HL-60/S4 treated with phorbol 12-myristate 13-acetate at 8.2 ng/mL for 4 days and 3 days (cell line): ENCODE data around the gene UNC5A.

Experiments used
- in situ Hi-C: fragments of 300-500 bp; cut with MboI; formaldehyde crosslinking; loops from 2 replicates; pipeline ENCODE4 v1.15.0; 2022; ENCODE audit warnings: low sequenced_read_pairs

UNC5A gene

GRCh38 chr5:176781638-176782570, 28.5 kb upstream of the UNC5A start:
- in situ Hi-C loops: no loop called here

GRCh38 chr5:176784218-176785165, 25.9 kb upstream of the UNC5A start:
- in situ Hi-C loops: no loop called here

GRCh38 chr5:176785184-176786145, 24.9 kb upstream of the UNC5A start:
- in situ Hi-C loops: no loop called here

GRCh38 chr5:176787676-176788075, 22.7 kb upstream of the UNC5A start:
- in situ Hi-C loops: no loop called here

- in situ Hi-C loops: no loop called here
Measured at GRCh38 chr5:176788091-176788490, 22.3 kb upstream of the UNC5A start.

DNA sequence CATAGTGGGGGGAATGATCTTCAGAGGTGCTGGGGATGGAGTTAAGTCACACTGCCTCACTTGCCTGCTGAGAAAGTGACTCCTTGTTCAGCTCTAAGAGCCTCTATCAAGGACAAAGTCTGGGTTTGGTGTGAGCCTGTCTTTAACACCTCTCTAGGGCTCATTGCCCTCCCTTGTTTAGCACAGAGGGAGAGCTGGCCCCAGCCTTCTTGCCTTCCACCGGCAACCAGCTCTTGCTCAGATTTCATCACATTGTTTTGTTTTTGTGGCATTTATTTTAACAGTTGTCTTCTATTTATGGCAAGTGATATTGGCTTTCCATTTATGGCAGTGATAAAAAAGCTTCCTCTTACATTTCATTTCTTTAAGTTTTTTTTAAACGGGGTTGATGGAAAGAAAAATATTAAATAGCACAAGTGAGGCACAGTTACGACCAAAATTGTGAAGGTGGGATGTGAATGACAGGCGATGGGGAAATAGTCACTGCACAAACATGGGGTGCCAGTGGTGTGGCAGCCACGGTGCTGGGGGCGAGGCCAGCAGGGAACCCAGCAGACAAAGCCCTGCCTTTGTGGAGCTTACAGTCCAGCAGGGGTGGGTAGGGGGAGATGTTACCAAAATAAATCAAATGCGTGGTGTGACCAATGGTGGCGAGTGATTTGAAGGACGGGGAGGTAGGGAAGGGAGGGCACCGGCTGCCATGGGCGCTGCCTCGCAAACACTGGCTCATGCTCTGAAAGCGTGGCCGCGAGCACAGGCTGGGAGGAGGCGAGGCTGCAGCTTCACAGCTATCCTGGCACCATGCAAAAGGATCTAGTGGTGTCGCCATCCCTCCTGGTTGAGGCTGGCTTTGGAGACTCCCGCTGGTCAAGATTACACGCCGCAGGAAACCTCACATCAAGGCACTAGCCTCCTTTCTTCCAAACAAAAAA, 21.2 kb upstream of the UNC5A start:
- in situ Hi-C loops: no loop called here

DNA sequence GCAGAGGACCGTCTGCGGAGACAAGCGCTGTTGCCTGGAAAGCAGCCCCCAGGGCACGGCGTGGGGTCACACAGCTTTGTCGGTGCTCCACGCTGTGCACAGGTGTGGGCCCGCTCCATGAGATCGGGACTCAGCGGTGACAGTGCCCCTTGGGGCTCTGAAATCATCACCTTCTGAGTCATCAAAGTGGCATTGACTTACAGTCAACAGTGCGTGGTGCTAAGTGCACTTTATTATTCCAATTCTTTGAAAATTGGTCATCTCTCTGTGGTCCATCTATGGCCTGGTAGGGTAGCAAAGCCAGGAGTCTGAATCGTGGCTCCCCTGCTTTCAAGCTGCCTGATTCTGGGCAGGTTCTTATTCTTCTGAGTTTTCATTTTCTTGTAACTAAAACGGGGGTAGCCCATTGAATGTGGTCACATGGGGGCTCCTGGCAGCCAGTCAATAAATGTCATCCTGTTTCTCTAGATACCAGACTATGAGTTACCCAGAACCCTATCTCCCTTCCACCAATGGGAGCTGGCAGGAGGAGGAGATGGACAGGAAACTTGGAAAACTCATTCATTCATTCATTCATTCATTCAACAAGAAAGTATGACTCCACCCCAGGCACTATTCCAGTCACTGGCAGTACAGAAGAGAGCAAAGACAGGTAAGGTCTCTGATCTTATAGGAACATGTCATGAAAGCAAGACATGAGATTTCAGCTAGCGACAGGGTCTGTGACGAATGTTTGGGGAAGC, 20.3 kb upstream of the UNC5A start:
- in situ Hi-C loops: no loop called here

- in situ Hi-C loops: no loop called here
Measured at GRCh38 chr5:176790941-176791340, 19.4 kb upstream of the UNC5A start.

GRCh38 chr5:176792655-176793342, 17.6 kb upstream of the UNC5A start:
- in situ Hi-C loops: no loop called here

GRCh38 chr5:176793343-176793699, 17.0 kb upstream of the UNC5A start:
- in situ Hi-C loops: no loop called here

GRCh38 chr5:176793736-176794135, 16.6 kb upstream of the UNC5A start:
- in situ Hi-C loops: no loop called here

DNA sequence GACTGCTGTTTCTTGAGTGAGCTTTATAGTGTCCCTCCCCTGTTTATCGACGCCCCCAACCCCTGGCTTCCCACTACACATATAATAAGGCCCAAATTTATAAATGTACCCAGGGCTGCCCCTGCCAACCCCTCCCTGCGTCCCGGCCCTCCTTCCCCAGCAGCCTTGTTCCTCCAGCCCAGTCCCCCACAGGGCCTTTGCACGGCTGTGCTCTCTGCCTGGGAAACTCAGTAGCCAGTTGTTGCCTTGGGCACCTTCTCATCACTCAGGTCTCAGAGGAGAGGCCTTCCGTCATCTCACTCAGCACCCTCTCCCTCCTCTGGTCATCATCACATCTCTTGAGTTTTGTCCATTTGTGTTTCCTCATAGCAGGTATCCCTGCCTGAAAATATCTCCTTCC, 15.8 kb upstream of the UNC5A start:
- in situ Hi-C loops: no loop called here

DNA sequence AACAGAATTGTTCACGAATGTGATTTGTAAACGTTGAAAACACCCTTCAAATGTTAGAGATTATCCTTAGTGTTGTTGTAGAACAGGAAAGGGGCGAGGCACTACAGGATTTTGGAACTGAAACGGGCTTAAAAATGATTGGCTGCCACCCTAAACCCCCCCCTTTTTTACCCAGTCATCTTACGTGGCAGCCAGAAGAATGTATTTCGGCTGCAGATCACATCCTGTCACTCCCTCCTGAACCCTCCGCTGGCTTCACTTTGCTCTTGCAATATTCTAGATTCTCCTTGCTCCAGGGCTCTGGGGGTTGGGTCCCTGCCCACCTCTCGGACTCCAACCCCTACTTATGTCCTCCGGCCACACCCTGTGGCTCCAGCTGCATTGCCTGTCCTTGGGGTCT, 13.9 kb upstream of the UNC5A start:
- in situ Hi-C loops: no loop called here

- in situ Hi-C loops: no loop called here
Measured at GRCh38 chr5:176796970-176797369, 13.4 kb upstream of the UNC5A start.

- in situ Hi-C loops: no loop called here
Measured at GRCh38 chr5:176797456-176798050, 12.8 kb upstream of the UNC5A start.

DNA sequence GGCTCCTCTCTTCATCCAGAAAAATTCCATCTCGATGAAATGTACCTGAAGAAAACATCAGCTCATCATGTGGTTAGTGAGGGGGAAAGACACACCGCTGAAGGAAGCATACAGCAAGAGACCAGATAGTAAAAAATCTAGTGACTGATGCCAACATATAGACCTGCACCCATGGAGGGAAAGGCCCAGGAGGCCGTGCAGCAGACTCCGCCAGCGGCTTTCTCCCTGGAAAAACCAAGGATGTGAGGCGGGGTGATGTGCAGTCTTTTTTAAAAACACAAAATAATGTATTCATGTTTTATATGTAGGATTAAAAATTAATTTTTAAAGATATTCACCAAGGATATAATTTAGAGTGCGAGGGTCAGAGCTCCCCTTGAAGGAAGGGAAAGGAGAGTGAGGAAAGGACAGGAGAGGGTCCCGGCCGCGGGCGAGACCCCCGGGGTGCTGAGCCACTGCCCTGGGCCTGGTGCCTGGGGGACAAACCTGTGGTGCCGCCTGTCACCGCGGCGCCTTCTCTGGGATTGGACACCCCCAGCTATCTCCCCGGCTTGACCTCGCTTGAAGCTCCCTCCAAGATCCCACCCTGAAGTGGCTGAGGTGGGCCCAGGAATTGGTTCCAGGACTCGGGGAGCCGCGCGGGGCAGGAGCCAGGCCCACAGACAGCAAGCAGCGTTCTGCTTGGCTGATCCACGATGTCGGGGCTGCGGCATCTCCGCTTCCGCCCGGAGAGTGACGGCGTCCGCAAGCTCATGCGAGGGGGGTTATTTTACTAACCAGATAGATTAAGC, 12.1 kb upstream of the UNC5A start:
- in situ Hi-C loops: no loop called here

DNA sequence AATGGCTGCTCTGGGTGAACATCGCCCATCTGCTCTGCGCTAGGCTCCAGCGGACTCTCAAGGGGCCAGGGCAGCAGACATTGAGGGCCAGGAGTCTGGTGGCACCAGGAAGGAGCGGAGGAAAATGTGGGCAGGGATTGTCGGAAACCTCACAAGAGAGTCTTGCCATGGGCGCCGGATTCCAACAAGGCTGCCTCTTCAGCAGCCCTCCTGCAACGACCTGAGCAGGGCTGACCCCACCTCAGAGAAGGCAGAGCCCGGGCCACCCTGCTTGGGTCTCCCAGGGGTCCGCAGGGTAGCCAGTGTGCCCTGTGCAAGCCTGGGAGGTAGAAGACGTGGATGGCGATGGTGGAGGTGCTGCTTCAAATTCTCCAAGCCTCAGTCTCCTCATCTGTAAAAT, 11.4 kb upstream of the UNC5A start:
- in situ Hi-C loops: no loop called here
